H9 (cell line): ENCODE data around the gene RXYLT1. TPM values are rescaled to one million over a fixed set of nuclear protein-coding genes. Genes with fewer than 3 reads are reported as not detected.

Experiments used
- DNase-seq: peaks from one replicate; pipeline ENCODE4 v3.0.0-alpha.2; 2017
- H2AFZ ChIP-seq: one replicate; pipeline ENCODE4 v1.6.1; 2013; ENCODE audit warnings: mild to moderate bottlenecking, low read length, control low read depth, moderate library complexity
- H2AK5ac ChIP-seq: 2 replicates; pipeline ENCODE4 v1.6.1; 2013; ENCODE audit warnings: low read length, control low read depth, mixed read lengths; ENCODE audit not compliant: insufficient read length
- H2BK120ac ChIP-seq: one replicate; pipeline ENCODE4 v1.6.1; 2013; ENCODE audit warnings: low read depth, mild to moderate bottlenecking, low read length, control low read depth, inconsistent platforms; ENCODE audit not compliant: poor library complexity, severe bottlenecking
- H2BK12ac ChIP-seq: 2 replicates; pipeline ENCODE4 v1.6.1; 2013; ENCODE audit warnings: low read length, control low read depth, mixed read lengths, low read depth; ENCODE audit not compliant: insufficient read length
- H2BK15ac ChIP-seq: 2 replicates; pipeline ENCODE4 v1.6.1; 2013; ENCODE audit warnings: low read depth, low read length, control low read depth
- H2BK20ac ChIP-seq: one replicate; pipeline ENCODE4 v1.6.1; 2013; ENCODE audit warnings: low read depth, mild to moderate bottlenecking, low read length, control low read depth, inconsistent platforms; ENCODE audit not compliant: poor library complexity, severe bottlenecking
- H2BK5ac ChIP-seq: 2 replicates; pipeline ENCODE4 v1.6.1; 2013; ENCODE audit warnings: low read length, control low read depth, mixed read lengths; ENCODE audit not compliant: insufficient read length
- H3K14ac ChIP-seq: 2 replicates; pipeline ENCODE4 v1.6.1; 2013; ENCODE audit warnings: low read length, control low read depth; ENCODE audit not compliant: insufficient read depth
- H3K18ac ChIP-seq: 2 replicates; pipeline ENCODE4 v1.6.1; 2013; ENCODE audit warnings: low read depth, mild to moderate bottlenecking, mixed read lengths, low read length, control low read depth; ENCODE audit not compliant: insufficient read length
- H3K23ac ChIP-seq: 2 replicates; pipeline ENCODE4 v1.6.1; 2013; ENCODE audit warnings: low read length, control low read depth, mixed read lengths, low read depth; ENCODE audit not compliant: insufficient read length
- H3K23me2 ChIP-seq: 2 replicates; pipeline ENCODE4 v1.6.1; 2013; ENCODE audit warnings: low read depth, mild to moderate bottlenecking, mixed read lengths, low read length, control low read depth; ENCODE audit not compliant: insufficient read length, poor library complexity, severe bottlenecking
- H3K27ac ChIP-seq: 2 replicates; pipeline ENCODE4 v1.5.1; 2013; ENCODE audit warnings: low read length, control low read depth, mixed read lengths, low read depth; ENCODE audit not compliant: insufficient read length
- H3K27me3 ChIP-seq: 2 replicates; pipeline ENCODE4 v1.6.1; 2013; ENCODE audit warnings: low read length, control low read depth, inconsistent platforms; ENCODE audit not compliant: insufficient read depth
- H3K4ac ChIP-seq: 2 replicates; pipeline ENCODE4 v1.6.1; 2013; ENCODE audit warnings: low read depth, mild to moderate bottlenecking, control low read depth, inconsistent platforms, low read length, moderate library complexity
- H3K4me1 ChIP-seq: 2 replicates; pipeline ENCODE4 v1.6.1; 2013; ENCODE audit warnings: low read length, control low read depth, inconsistent platforms; ENCODE audit not compliant: insufficient read depth
- H3K4me2 ChIP-seq: 2 replicates; pipeline ENCODE4 v1.6.1; 2013; ENCODE audit warnings: low read length, control low read depth, mixed read lengths; ENCODE audit not compliant: insufficient read length, insufficient read depth
- H3K56ac ChIP-seq: 2 replicates; pipeline ENCODE4 v1.6.1; 2013; ENCODE audit warnings: low read depth, mild to moderate bottlenecking, mixed read lengths, low read length, control low read depth; ENCODE audit not compliant: insufficient read length
- H3K79me1 ChIP-seq: 2 replicates; pipeline ENCODE4 v1.6.1; 2013; ENCODE audit warnings: low read depth, mild to moderate bottlenecking, moderate library complexity, low read length, control low read depth, inconsistent platforms; ENCODE audit not compliant: insufficient read depth, poor library complexity, severe bottlenecking
- H3K79me2 ChIP-seq: 2 replicates; pipeline ENCODE4 v1.6.1; 2013; ENCODE audit warnings: low read length, control low read depth, inconsistent platforms; ENCODE audit not compliant: insufficient read depth
- H3K9ac ChIP-seq: 2 replicates; pipeline ENCODE4 v1.6.1; 2013; ENCODE audit warnings: low read length, control low read depth, mixed read lengths; ENCODE audit not compliant: insufficient read length; ENCODE audit errors: extremely low read depth
- H3K9me3 ChIP-seq: one replicate; pipeline ENCODE4 v1.6.1; 2013; ENCODE audit warnings: low read depth, low read length, inconsistent platforms; ENCODE audit not compliant: control insufficient read depth
- H3T11ph ChIP-seq: one replicate; pipeline ENCODE4 v1.6.1; 2013; ENCODE audit warnings: mild to moderate bottlenecking, low read length, control low read depth, inconsistent platforms
- H4K20me1 ChIP-seq: one replicate; pipeline ENCODE4 v1.6.1; 2013; ENCODE audit not compliant: control insufficient read depth, insufficient read length, insufficient read depth
- H4K5ac ChIP-seq: 2 replicates; pipeline ENCODE4 v1.6.1; 2013; ENCODE audit warnings: low read depth, mild to moderate bottlenecking, mixed read lengths, low read length, control low read depth; ENCODE audit not compliant: insufficient read length
- H4K8ac ChIP-seq: replicated peaks from 2 replicates; pipeline ENCODE4 v1.6.1; 2013; ENCODE audit warnings: low read length, control low read depth, mixed read lengths, low read depth; ENCODE audit not compliant: insufficient read length
- H4K91ac ChIP-seq: 2 replicates; pipeline ENCODE4 v1.6.1; 2013; ENCODE audit warnings: low read depth, mild to moderate bottlenecking, moderate library complexity, mixed read lengths, low read length, control low read depth; ENCODE audit not compliant: insufficient read length
- H3K27ac Mint-ChIP-seq, 3 experiments: 2 replicates in 2 of 3; 3 replicates in 1 of 3; pipeline ENCODE4 v1.8.0; 2020 to 2021; ENCODE audit warnings: mixed read lengths in 3 of 3, mild to moderate bottlenecking in 1 of 3, moderate library complexity in 1 of 3
- H3K27me3 Mint-ChIP-seq: 2 replicates; pipeline ENCODE4 v1.8.0; 2021; ENCODE audit warnings: low read depth, mild to moderate bottlenecking, moderate library complexity, mixed read lengths
- H3K36me3 Mint-ChIP-seq, 3 experiments: 2 replicates in 2 of 3; 3 replicates in 1 of 3; pipeline ENCODE4 v1.8.0; 2020 to 2021; ENCODE audit warnings: low read depth in 3 of 3, mixed read lengths in 3 of 3; ENCODE audit not compliant: insufficient read depth in 1 of 3
- H3K4me1 Mint-ChIP-seq, 2 experiments: 2 replicates each; pipeline ENCODE4 v1.8.0; 2020; ENCODE audit warnings: mixed read lengths in 2 of 2
- H3K4me3 Mint-ChIP-seq, 2 experiments: 2 replicates in 1 of 2; 3 replicates in 1 of 2; pipeline ENCODE4 v1.8.0; 2020 to 2021; ENCODE audit warnings: mild to moderate bottlenecking in 2 of 2, mixed read lengths in 2 of 2, moderate library complexity in 1 of 2
- H3K9me3 Mint-ChIP-seq, 2 experiments: 2 replicates in 1 of 2; 3 replicates in 1 of 2; pipeline ENCODE4 v1.8.0; 2020; ENCODE audit warnings: mild to moderate bottlenecking in 2 of 2, mixed read lengths in 2 of 2, moderate library complexity in 1 of 2
- WGBS: extraction: QIAGEN DNeasy Blood & Tissue Kit; methylation state at CpG from one replicate; pipeline ENCODE4 v1.1.7; 2013; ENCODE audit warnings: missing lambda C conversion rate, low lambda C conversion rate, mixed read lengths; ENCODE audit not compliant: insufficient read length; ENCODE audit errors: extremely low coverage; 5-methylcytosine and 5-hydroxymethylcytosine counted together
- total RNA-seq: library from RNA; stranded (reverse); gene quantifications from 2 replicates; pipeline ENCODE4 v1.2.1, GENCODE V29; 2021
- TF ChIP-seq, protein P1 (sequence below): fragments of 200-600 bp; sonication (generic); conservative IDR thresholded peaks from 3 replicates; pipeline ENCODE4 v1.8.0; 2021; ENCODE audit warnings: antibody characterized with exemption, mild to moderate bottlenecking

Gene RXYLT1
- total RNA-seq, 1 experiment from 2014 or later, result 10.1 TPM

DNA sequence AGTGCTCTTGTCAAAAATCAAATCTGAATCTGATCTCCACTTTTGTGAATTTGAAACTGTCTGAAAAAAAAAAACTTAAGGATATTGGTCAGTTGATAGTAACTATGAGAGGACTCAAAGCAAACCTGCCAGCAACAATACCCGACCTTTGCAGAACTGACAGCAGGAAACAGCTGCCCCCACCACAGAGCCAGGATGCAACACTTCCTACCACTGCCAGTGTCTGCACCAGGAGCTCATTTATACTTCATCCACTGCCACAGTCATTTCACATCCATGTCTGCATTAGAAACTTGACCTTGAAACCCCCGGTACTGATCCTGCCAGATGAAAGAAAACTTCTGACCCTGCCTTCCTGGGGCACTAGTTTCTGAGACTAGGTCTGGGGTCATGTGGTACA is 27.4 kb upstream of the RXYLT1 start:
- no peak overlapping the region for H3K9ac ChIP-seq
- H4K91ac ChIP-seq, result no peak overlapping the region
- Mint-ChIP-seq H3K27me3 (no peaks in the 10 kb centered on the region), H3K4me1 (no peaks in the 10 kb centered on the region), H3K27ac (no peak overlapping the region), H3K36me3 (no peaks in the 10 kb centered on the region), H3K4me3 (no peak overlapping the region), H3K9me3 (peaks cover 2% of the 10 kb centered on the region in 2 experiments; a peak in 2 of 5 replicates)
- H3K18ac ChIP-seq, result no peak overlapping the region
- TF ChIP-seq, protein P1, sequence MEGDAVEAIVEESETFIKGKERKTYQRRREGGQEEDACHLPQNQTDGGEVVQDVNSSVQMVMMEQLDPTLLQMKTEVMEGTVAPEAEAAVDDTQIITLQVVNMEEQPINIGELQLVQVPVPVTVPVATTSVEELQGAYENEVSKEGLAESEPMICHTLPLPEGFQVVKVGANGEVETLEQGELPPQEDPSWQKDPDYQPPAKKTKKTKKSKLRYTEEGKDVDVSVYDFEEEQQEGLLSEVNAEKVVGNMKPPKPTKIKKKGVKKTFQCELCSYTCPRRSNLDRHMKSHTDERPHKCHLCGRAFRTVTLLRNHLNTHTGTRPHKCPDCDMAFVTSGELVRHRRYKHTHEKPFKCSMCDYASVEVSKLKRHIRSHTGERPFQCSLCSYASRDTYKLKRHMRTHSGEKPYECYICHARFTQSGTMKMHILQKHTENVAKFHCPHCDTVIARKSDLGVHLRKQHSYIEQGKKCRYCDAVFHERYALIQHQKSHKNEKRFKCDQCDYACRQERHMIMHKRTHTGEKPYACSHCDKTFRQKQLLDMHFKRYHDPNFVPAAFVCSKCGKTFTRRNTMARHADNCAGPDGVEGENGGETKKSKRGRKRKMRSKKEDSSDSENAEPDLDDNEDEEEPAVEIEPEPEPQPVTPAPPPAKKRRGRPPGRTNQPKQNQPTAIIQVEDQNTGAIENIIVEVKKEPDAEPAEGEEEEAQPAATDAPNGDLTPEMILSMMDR, result no peak
- H2AK5ac ChIP-seq, result no peak overlapping the region
- H2BK20ac ChIP-seq, result no peak overlapping the region
- no peak overlapping the region for H2BK120ac ChIP-seq
- H3K23me2 ChIP-seq, result no peaks in the 10 kb centered on the region
- H3K27ac ChIP-seq, result no peak overlapping the region
- no peaks in the 10 kb centered on the region for H3K79me1 ChIP-seq
- no peak overlapping the region for H3K14ac ChIP-seq
- no peak overlapping the region for H3K56ac ChIP-seq
- H3K23ac ChIP-seq, result no peak overlapping the region
- H3T11ph ChIP-seq, result no peak overlapping the region
- no peaks in the 10 kb centered on the region for H3K9me3 ChIP-seq
- no peaks in the 10 kb centered on the region for H4K20me1 ChIP-seq
- H2AFZ ChIP-seq, result no peak overlapping the region
- H2BK15ac ChIP-seq, result no peak overlapping the region
- H3K79me2 ChIP-seq, result no peaks in the 10 kb centered on the region
- H2BK5ac ChIP-seq, result no peak overlapping the region
- H3K4me1 ChIP-seq, result no peaks in the 10 kb centered on the region
- no peak overlapping the region for H3K4me2 ChIP-seq
- H2BK12ac ChIP-seq, result no peak overlapping the region
- WGBS, result no CpG with 5 or more reads among the region's 2 CpGs
- no peaks in the 10 kb centered on the region for H3K27me3 ChIP-seq
- no peak overlapping the region for H4K5ac ChIP-seq
- H3K4ac ChIP-seq, result no peak overlapping the region
- DNase-seq, result no peak
- no peak overlapping the region for H4K8ac ChIP-seq
